Measurements from ENCODE around the gene TTC39C.

DNA sequence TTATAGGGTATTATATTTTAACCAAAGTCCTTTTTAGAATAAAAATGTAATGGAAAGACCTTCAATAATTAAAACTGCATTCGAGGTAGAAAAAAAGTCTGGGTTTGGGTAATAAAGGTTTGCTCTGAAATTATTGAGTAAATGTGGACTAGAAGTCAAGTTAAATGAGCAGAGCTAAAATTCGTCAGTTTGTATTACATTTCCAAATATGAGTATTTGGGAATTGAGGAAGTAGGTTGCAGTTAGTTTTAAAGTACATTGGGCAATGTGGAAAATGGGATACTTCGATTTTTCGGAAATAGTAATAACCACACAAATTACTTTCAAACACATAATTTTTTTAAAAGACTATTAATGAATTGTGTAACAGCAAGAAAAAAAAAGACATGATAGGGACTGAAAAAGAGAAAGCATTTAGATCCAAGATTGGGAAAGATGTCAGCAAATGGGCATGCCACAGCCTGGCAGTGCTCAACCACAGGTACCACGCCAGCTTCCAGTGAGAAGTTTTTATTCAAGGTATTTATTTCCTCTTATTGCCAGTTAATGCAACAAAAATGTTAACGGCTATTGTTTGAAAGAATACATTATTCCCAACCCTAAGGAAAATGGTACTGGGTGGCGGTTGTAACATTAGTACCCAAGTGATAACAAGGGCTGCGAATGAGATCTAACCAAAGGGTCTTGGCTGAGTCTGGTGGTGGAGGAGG is 50.0 kb downstream of the TTC39C start:
- TF ChIP-seq CTCF (IDR thresholded peaks at IDR 0.05) (no peak), POLR2A (IDR thresholded peaks at IDR 0.05) (no peak)

Data from thyroid gland (tissue), 4 donors.